GM23248 (cell line): ENCODE measurements around the gene MGST3.

Source experiments
- EZH2 ChIP-seq: fragments of 200-600 bp; sonication (generic); IDR thresholded peaks from 2 replicates; pipeline ENCODE4 v1.6.1; 2018; ENCODE audit warnings: antibody characterized with exemption, mild to moderate bottlenecking; ENCODE audit not compliant: insufficient read depth, poor library complexity, severe bottlenecking
- EZH2phosphoT487 ChIP-seq: fragments of 200-600 bp; sonication (generic); IDR thresholded peaks from 2 replicates; pipeline ENCODE4 v1.6.1; 2018; ENCODE audit warnings: antibody characterized with exemption, moderate library complexity, mild to moderate bottlenecking, low read depth; ENCODE audit not compliant: insufficient read depth

- TF ChIP-seq EZH2 (no peak), EZH2phosphoT487 (no peak)
Measured at GRCh38 chr1:165635329-165635728, 4.3 kb downstream of the MGST3 start.
